ENCODE measurements around the gene OSBPL2.

Gene OSBPL2

DNA sequence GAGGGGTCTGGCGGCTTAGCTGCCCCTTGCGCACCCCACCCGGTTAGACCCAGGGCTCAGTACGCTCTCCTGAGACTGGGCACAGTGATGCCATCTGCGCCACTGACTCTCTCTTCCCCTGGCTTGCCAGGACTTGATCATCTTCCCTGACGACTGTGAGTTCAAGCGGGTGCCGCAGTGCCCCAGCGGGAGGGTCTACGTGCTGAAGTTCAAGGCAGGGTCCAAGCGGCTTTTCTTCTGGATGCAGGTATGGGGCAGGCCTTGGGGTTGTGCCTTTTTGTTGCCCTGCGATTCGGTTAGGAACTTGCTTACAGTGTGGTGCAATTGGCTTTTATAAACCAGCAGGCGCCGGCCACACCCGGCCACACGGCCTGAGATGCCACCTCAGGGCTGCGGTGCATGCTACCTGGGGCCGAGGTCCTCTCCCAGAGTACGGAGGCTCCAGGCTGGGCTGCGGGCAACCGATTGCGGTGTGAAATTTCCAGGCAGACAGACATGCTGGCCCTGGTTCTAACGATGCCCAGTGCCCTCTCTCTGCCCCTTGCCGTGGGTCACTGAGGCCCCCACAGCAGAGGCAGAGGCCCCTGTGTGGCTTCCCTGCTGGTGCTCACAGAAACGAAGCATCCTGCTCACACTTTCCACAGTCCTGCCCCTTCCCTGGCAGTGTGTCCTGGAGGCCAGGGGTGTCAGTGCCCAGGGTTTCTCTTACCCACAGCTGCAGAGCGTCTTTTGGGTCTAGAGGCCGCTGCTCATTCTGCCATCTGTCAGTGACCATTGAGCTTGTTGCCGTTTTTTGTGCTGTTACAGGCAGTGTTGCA lies 66.2 kb downstream of the OSBPL2 start:
- H3K9me3 ChIP-seq (ENCODE audit: control insufficient read depth, insufficient read depth, low read length): no peaks in the 10 kb centered on the region
- peaks cover 56% of the 10 kb centered on the region for H3K36me3 ChIP-seq (ENCODE audit: control insufficient read depth, insufficient read depth, low read length)
- peak overlapping the region; percentile 62 for H3K9ac ChIP-seq (ENCODE audit: low read depth, low read length)
- peak overlapping the region; percentile 92 for H3K4me3 ChIP-seq (ENCODE audit: low read depth, low read length)
- H3K27me3 ChIP-seq (ENCODE audit: control insufficient read depth, insufficient read depth, low read length): no peaks in the 10 kb centered on the region
- H3K4me1 ChIP-seq (ENCODE audit: control insufficient read depth, insufficient read depth, low read length): no peaks in the 10 kb centered on the region

DNA sequence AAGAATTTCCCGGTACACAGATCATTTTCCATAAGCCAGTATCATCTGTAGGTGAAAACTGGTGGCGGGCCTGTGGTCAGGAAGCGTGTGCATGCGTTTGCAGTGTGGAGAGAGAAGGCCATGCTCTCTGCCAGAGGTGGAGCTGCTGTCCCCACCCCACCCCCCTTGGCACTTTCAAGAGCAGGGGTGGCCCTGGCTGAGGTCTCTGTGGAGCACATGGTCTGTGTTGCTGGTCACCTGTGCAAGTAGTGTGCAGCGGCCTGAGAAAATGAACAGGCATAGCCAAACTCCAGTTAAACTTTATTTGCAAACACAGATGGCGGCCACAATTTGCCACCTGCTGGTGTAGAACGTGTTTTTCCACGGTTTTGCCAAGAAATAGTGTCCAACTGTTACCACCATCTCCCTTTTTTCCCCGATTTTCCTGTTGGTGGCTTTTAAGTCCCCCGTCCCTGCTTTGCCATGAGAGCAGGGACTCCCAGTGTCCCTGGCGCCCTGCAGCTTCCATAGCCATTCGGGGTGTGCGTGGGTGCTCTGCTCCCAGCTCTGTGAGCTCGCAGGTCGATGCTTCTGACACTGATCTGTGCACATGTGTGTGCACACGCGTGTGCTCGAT lies 66.9 kb downstream of the OSBPL2 start:
- Histone ChIP-seq H3K4me3 (ENCODE audit: low read depth, low read length) (peak overlapping the region; percentile 1), H3K4me1 (ENCODE audit: control insufficient read depth, insufficient read depth, low read length) (no peaks in the 10 kb centered on the region), H3K9me3 (ENCODE audit: control insufficient read depth, insufficient read depth, low read length) (no peaks in the 10 kb centered on the region), H3K27me3 (ENCODE audit: control insufficient read depth, insufficient read depth, low read length) (no peaks in the 10 kb centered on the region), H3K9ac (ENCODE audit: low read depth, low read length) (no peak overlapping the region), H3K36me3 (ENCODE audit: control insufficient read depth, insufficient read depth, low read length) (peaks cover 61% of the 10 kb centered on the region)

- Histone ChIP-seq H3K4me1 (ENCODE audit: control insufficient read depth, insufficient read depth, low read length) (no peaks in the 10 kb centered on the region), H3K9me3 (ENCODE audit: control insufficient read depth, insufficient read depth, low read length) (no peaks in the 10 kb centered on the region), H3K36me3 (ENCODE audit: control insufficient read depth, insufficient read depth, low read length) (peaks cover 66% of the 10 kb centered on the region), H3K4me3 (ENCODE audit: low read depth, low read length) (peak overlapping the region; percentile 1), H3K27me3 (ENCODE audit: control insufficient read depth, insufficient read depth, low read length) (no peaks in the 10 kb centered on the region), H3K9ac (ENCODE audit: low read depth, low read length) (no peak overlapping the region)
These were observed 67.6 kb downstream of the OSBPL2 start for GRCh38 chr20:62305765-62306413.

DNA sequence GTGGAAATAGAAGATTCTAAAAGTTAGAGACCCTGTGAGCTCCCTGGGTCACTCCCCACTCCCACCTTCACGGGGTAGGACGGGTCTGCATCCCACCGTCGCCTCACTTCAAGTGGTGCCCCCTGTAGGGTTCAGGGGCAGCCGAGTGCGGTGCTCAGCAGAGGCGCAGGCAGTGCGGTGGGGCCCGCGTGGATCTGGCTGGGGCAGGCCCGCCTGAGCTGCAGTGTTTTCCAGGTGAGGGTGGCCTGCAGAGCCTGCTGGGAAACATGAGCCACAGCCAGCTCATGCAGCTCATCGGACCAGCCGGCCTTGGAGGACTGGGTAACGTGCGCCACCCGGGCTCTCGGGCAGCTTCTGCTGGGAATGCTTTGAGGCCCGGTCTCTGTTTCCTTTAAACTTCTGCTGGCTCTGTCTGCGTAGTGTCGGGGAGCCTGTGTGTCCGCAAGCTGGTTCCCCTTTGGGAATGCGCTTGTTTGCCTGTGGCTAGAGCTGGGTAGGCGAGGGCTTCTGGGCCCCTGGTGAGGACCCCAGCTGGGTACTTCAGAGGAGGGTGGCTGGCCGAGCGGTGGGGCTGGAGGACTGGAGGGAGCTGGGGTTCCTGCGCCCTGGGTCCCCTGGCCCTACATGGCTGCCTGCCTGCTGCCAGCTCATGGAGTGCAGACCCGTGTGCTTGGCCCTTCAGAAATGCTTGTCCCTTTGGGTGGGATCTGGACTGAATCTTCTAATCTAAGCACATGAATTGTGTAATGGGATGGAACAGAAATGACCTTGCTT lies 68.3 kb downstream of the OSBPL2 start:
- H3K9me3 ChIP-seq (ENCODE audit: control insufficient read depth, insufficient read depth, low read length): no peaks in the 10 kb centered on the region
- peaks cover 73% of the 10 kb centered on the region for H3K36me3 ChIP-seq (ENCODE audit: control insufficient read depth, insufficient read depth, low read length)

DNA sequence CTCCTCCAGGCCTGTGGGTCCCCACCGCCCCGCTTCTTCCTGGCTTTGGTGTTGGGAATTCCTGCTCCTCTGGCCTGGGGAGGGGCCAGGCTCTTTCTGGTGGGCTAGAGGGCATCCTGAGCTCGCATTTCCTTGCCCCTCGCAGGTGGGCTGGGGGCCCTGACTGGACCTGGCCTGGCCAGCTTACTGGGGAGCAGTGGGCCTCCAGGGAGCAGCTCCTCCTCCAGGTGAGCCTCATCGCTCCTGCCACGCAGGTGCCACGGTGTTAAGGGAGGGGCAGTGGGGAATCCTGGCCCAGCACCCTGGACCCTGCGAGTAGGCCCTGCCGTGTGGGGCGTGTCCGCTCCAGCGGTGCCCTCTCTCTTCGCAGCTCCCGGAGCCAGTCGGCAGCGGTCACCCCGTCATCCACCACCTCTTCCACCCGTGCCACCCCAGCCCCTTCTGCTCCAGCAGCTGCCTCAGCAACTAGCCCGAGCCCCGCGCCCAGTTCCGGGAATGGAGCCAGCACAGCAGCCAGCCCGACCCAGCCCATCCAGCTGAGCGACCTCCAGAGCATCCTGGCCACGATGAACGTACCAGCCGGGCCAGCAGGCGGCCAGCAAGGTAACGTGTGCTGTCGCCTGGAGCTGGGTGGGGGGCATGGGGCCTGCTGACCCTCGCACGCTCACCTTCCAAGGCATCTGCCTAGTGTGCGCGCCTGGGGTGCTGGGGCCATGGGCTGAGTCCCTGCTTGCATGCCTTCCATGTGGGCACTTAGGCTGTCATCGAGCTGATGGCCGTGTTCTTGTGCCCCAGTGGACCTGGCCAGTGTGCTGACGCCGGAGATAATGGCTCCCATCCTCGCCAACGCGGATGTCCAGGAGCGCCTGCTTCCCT lies 69.1 kb downstream of the OSBPL2 start:
- Histone ChIP-seq H3K36me3 (ENCODE audit: control insufficient read depth, insufficient read depth, low read length) (peaks cover 82% of the 10 kb centered on the region), H3K4me3 (ENCODE audit: low read depth, low read length) (no peak overlapping the region), H3K9me3 (ENCODE audit: control insufficient read depth, insufficient read depth, low read length) (no peaks in the 10 kb centered on the region), H3K9ac (ENCODE audit: low read depth, low read length) (no peak overlapping the region), H3K27me3 (ENCODE audit: control insufficient read depth, insufficient read depth, low read length) (no peaks in the 10 kb centered on the region), H3K4me1 (ENCODE audit: control insufficient read depth, insufficient read depth, low read length) (no peaks in the 10 kb centered on the region)

More for the DNA sequence above, 68.3 kb downstream of the OSBPL2 start:
- H3K9ac ChIP-seq (ENCODE audit: low read depth, low read length): no peak overlapping the region
- no peak overlapping the region for H3K4me3 ChIP-seq (ENCODE audit: low read depth, low read length)
- no peaks in the 10 kb centered on the region for H3K27me3 ChIP-seq (ENCODE audit: control insufficient read depth, insufficient read depth, low read length)
- no peaks in the 10 kb centered on the region for H3K4me1 ChIP-seq (ENCODE audit: control insufficient read depth, insufficient read depth, low read length)

- H3K9ac ChIP-seq (ENCODE audit: low read depth, low read length): no peak overlapping the region
- H3K4me1 ChIP-seq (ENCODE audit: control insufficient read depth, insufficient read depth, low read length): no peaks in the 10 kb centered on the region
- H3K4me3 ChIP-seq (ENCODE audit: low read depth, low read length): no peak overlapping the region
- no peaks in the 10 kb centered on the region for H3K9me3 ChIP-seq (ENCODE audit: control insufficient read depth, insufficient read depth, low read length)
- no peaks in the 10 kb centered on the region for H3K27me3 ChIP-seq (ENCODE audit: control insufficient read depth, insufficient read depth, low read length)
- H3K36me3 ChIP-seq (ENCODE audit: control insufficient read depth, insufficient read depth, low read length): peaks cover 90% of the 10 kb centered on the region
These were observed 69.9 kb downstream of the OSBPL2 start for GRCh38 chr20:62308102-62308822.

DNA sequence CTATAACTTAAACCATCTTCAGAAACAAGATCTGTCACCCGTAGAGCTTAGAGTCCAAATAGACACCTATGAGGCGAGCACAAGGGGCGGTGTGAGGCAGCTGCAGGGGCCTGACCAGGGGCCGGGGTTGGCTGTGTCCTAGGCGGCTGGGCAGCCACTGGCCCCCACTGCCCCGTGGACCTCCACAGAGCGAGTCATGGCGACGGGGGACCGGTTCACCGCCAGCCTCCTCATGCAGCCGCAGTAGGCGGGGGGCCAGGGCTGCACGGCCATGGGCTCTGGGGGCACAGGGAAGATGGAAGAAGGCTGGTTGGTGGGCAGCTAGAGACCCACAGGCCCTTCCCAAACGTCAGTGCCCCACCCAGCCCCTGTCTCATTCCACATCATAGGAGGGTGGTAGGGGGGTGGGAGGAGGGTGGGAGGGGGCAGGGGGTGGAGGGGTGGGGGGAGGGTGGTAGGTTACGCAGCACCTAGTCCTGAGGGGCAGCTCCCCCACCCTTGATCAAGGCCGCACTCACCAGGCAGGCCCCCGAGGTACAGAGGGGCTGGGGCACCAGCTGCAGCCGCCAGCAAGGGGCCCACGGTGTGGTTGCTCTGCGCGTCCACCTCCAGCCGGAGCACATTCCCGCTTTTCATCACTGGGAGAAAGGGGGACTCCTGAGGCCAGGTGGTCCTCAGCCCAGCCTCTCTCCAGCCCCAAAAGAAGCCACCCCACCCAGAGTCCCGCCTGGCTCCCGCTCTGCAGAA lies 71.0 kb downstream of the OSBPL2 start:
- H3K9me3 ChIP-seq (ENCODE audit: control insufficient read depth, insufficient read depth, low read length): no peaks in the 10 kb centered on the region
- H3K4me1 ChIP-seq (ENCODE audit: control insufficient read depth, insufficient read depth, low read length): no peaks in the 10 kb centered on the region
- peaks cover 93% of the 10 kb centered on the region for H3K36me3 ChIP-seq (ENCODE audit: control insufficient read depth, insufficient read depth, low read length)
- H3K4me3 ChIP-seq (ENCODE audit: low read depth, low read length): no peak overlapping the region
- no peak overlapping the region for H3K9ac ChIP-seq (ENCODE audit: low read depth, low read length)
- H3K27me3 ChIP-seq (ENCODE audit: control insufficient read depth, insufficient read depth, low read length): no peaks in the 10 kb centered on the region

DNA sequence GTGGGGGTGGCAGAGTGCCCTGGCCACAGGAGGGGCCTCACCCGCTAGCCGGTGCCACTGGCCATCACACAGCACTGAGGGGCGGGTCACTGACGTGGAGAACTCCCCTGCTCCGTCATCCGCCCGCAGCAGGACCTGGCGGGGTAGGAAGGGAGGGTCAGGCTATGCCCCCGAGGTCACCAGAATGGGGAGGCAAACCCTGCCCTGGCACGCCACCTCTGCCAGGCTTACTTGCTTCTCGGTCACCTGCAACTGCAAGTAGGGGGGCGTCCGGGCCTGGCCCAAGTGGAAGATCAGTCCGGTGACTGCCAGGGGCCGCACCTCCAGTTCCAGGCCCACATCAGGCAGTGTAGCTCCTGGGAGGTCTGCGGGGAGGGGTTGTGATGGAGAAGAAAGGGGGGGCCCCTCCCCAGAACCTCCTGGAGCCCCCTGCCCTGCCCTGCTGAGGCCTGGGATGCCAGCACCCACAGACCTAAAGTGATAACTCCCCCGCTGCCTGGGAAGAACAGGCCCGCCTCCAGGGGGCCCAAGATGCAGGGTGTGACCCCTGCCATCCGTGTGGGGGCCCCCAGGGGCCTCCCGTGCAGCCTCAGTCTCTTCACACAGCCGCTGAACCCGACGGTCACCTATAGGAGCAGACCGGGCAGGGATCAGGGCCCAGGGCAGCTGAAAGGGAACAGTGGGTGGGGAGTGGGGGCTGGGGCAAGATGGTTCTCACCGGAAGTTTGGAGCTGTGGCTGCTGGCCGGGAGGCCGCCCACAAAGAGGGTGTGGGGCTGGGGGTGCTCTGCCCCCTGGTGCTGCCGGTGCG lies 71.8 kb downstream of the OSBPL2 start:
- Histone ChIP-seq H3K9me3 (ENCODE audit: control insufficient read depth, insufficient read depth, low read length) (no peaks in the 10 kb centered on the region), H3K4me3 (ENCODE audit: low read depth, low read length) (no peak overlapping the region), H3K9ac (ENCODE audit: low read depth, low read length) (no peak overlapping the region), H3K27me3 (ENCODE audit: control insufficient read depth, insufficient read depth, low read length) (no peaks in the 10 kb centered on the region), H3K36me3 (ENCODE audit: control insufficient read depth, insufficient read depth, low read length) (peaks cover 93% of the 10 kb centered on the region), H3K4me1 (ENCODE audit: control insufficient read depth, insufficient read depth, low read length) (no peaks in the 10 kb centered on the region)

- Histone ChIP-seq H3K4me1 (ENCODE audit: control insufficient read depth, insufficient read depth, low read length) (no peaks in the 10 kb centered on the region), H3K9ac (ENCODE audit: low read depth, low read length) (no peak overlapping the region), H3K27me3 (ENCODE audit: control insufficient read depth, insufficient read depth, low read length) (no peaks in the 10 kb centered on the region), H3K36me3 (ENCODE audit: control insufficient read depth, insufficient read depth, low read length) (peaks cover 93% of the 10 kb centered on the region), H3K9me3 (ENCODE audit: control insufficient read depth, insufficient read depth, low read length) (no peaks in the 10 kb centered on the region), H3K4me3 (ENCODE audit: low read depth, low read length) (no peak overlapping the region)
These were observed 72.4 kb downstream of the OSBPL2 start for GRCh38 chr20:62310757-62311121.
